ENCODE measurements around the gene TRPM4.

Gene TRPM4

DNA sequence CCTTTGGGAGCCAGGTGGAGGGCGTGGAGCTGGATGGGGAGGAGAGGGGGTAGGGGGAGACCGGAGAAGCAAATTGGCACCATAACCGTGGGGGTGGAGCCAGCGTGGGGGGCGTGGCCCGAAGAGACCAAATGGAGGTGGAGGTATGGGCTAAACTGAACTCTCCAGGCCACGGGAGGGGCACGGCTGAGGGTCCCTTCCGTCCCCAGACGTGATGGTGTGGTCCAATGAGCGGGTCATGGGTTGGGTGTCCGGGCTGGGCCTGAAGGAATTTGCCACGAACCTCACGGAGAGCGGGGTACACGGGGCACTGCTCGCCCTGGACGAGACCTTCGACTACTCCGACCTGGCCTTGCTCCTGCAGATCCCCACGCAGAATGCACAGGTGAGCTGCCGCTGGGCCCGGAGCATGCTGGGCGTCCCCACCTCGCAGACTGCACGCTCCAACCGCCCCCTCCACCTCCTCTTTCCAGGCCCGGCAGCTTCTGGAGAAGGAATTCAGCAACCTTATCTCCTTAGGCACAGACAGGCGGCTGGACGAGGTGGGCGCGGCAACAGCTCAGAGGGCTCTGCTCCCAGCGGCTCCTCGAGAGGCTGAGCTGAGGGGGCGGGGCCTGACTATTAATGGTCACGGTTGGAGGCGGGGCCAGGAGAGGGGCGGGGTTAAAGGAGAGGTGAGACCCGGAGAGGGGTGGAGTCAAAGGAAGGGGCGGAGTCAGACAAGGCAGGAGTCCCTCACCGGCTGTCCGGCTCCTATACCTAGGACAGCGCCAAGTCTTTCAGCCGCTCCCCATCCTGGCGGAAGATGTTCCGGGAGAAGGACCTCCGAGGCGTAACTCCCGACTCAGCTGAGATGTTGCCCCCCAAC is 8.6 kb upstream of the TRPM4 start:
- H3K36me3 ChIP-seq (ENCODE audit: control insufficient read depth, insufficient read depth, low read length), result no peaks in the 10 kb centered on the region
- no peaks in the 10 kb centered on the region; the same call in none of the 2 replicates for H3K27me3 ChIP-seq (replicated peaks; ENCODE audit: control insufficient read depth, insufficient read depth, low read length)
- TF ChIP-seq, protein P1, sequence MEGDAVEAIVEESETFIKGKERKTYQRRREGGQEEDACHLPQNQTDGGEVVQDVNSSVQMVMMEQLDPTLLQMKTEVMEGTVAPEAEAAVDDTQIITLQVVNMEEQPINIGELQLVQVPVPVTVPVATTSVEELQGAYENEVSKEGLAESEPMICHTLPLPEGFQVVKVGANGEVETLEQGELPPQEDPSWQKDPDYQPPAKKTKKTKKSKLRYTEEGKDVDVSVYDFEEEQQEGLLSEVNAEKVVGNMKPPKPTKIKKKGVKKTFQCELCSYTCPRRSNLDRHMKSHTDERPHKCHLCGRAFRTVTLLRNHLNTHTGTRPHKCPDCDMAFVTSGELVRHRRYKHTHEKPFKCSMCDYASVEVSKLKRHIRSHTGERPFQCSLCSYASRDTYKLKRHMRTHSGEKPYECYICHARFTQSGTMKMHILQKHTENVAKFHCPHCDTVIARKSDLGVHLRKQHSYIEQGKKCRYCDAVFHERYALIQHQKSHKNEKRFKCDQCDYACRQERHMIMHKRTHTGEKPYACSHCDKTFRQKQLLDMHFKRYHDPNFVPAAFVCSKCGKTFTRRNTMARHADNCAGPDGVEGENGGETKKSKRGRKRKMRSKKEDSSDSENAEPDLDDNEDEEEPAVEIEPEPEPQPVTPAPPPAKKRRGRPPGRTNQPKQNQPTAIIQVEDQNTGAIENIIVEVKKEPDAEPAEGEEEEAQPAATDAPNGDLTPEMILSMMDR (IDR thresholded peaks at IDR 0.05; ENCODE audit: insufficient read depth, low read length, poor library complexity, severe bottlenecking), result no peak
- peak; percentile 74 for DNase-seq (ENCODE audit: extremely low read depth, insufficient read length)
- H3K4me3 ChIP-seq (replicated peaks; ENCODE audit: low read depth, low read length), result no peak overlapping the region

DNA sequence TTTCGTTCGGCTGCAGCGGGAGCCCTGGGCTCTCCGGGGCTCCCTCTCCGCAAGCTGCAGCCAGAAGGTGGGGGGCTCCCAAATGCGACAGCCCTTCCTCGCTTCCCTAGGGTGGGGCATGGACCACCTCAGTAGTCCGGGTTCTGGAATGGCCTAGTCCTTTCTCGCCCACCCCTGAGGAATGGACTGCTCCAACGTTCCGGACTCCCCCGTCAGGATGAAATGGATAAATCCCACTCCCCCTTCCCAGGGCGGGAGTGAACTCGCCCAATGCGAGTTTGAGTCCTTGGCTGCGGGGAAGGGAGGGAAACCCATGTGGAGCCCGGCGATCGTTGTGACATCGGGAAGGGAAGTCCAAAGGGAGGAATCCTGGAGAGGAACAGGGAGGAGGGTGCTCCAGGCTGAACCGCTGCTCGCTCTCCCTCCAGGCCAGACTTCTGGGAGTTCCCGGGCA is 7.9 kb upstream of the TRPM4 start:
- Histone ChIP-seq H3K27me3 (replicated peaks; ENCODE audit: control insufficient read depth, insufficient read depth, low read length) (no peaks in the 10 kb centered on the region; the same call in none of the 2 replicates), H3K4me3 (replicated peaks; ENCODE audit: low read depth, low read length) (peak overlapping the region; percentile 43), H3K36me3 (ENCODE audit: control insufficient read depth, insufficient read depth, low read length) (no peaks in the 10 kb centered on the region)
- TF ChIP-seq, protein P1 (IDR thresholded peaks at IDR 0.05; ENCODE audit: insufficient read depth, low read length, poor library complexity, severe bottlenecking), result no peak
- no peak for DNase-seq (ENCODE audit: extremely low read depth, insufficient read length)

DNA sequence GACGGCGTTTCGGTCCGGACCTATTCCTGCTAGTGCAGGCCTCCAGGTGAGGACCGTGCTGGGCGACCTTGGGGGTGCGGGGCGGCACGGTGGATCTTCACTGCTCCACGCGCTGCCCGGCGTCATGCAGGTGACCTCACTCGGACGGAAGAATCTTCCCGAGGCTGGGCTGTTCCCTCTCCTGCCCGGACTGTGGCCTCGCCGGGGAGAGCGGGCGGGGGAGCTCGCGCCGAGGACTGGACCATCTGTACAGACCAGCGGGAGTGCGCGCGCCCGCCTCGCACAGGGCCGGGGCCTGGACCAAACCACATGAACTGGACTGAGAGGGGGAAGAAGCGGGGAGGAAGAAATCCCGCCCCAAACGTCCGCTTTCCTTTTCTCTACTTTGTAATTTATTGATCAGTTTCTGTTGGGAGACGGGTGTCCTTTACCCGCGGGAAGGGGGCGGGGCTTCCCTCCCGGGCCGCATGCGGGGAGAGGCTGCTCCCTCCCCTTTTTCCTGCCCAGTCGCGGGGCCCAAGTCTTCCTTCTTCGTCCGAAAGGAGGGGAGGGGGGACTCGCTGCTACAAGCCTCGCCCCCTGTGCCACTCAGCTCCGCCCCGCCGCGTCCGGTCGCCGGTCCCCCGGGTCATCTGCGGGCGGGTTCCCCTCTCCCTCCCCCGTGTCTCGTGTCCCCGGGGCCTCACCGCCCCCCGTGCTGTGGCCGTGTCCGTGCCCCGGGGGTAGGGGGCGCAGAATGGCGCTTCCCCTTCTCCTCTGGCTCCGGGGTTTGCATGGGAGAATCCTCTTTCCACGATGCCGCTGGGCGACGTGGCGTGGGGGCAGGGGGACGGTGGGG is 7.3 kb upstream of the TRPM4 start:
- DNase-seq (ENCODE audit: extremely low read depth, insufficient read length), result peak; percentile 68
- Histone ChIP-seq H3K4me3 (replicated peaks; ENCODE audit: low read depth, low read length) (peak overlapping the region; percentile 43), H3K36me3 (ENCODE audit: control insufficient read depth, insufficient read depth, low read length) (no peaks in the 10 kb centered on the region), H3K27me3 (replicated peaks; ENCODE audit: control insufficient read depth, insufficient read depth, low read length) (no peaks in the 10 kb centered on the region; the same call in none of the 2 replicates)
- TF ChIP-seq, protein P1 (IDR thresholded peaks at IDR 0.05; ENCODE audit: insufficient read depth, low read length, poor library complexity, severe bottlenecking), result no peak

DNA sequence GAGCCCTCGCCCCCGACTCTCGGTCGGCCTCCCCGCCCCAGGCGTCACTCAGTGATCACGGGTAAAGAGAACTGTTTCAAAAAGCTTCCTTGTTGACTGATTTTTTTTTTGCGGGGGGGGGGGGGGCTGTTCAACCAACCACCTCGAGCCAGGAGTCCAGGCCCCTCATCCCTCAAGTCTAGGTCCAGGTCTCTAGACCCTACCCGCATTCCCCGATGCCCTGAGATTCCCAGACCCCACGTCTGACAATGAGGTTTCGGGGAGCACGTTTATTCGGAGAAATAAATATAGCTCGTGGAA is 6.7 kb upstream of the TRPM4 start:
- H3K4me3 ChIP-seq (replicated peaks; ENCODE audit: low read depth, low read length), result no peak overlapping the region
- TF ChIP-seq, protein P1 (IDR thresholded peaks at IDR 0.05; ENCODE audit: insufficient read depth, low read length, poor library complexity, severe bottlenecking), result no peak
- no peaks in the 10 kb centered on the region; the same call in none of the 2 replicates for H3K27me3 ChIP-seq (replicated peaks; ENCODE audit: control insufficient read depth, insufficient read depth, low read length)
- no peaks in the 10 kb centered on the region for H3K36me3 ChIP-seq (ENCODE audit: control insufficient read depth, insufficient read depth, low read length)
- no peak for DNase-seq (ENCODE audit: extremely low read depth, insufficient read length)

DNA sequence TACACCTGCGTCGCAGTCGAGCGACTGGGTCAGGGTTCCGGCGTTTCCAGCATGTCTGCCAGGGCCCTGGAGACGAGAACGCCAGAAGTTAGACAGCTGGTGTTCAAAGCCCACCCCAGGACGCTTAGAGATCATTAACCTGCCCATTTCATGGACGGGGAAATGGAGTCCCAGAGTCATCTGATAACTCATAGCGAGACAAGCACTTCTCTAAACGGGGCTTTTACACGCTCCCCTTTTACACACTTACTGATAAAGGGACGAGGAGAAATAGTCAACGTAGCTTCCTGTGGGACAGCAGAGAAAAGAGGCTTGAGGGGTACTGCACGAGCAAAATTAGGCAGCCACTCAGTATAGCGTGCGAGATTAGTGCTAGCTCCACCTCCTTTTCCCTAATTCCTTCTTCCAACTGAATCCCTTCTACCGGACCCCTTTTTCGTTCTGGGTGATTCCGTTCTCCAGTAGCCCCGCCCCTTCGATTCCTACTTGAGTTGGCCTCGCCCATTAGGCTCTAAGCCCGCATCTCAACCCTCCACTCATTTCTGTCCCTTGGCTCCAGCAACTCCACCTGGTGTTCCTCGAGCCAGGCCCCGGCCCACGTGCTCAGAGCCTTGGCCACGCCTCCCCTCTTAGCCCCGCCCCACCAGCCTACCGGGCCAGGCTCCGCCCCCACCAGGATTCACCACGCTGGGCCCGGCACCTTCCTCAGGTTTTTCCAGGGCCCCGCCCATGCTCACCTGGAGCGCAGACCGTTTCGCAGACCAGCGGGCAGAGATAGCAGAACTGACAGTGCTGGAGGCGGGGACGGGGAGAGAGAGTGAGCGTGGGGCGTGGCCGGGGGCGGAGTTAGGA is 6.1 kb upstream of the TRPM4 start:
- DNase-seq (ENCODE audit: extremely low read depth, insufficient read length), result no peak
- Histone ChIP-seq H3K27me3 (replicated peaks; ENCODE audit: control insufficient read depth, insufficient read depth, low read length) (no peaks in the 10 kb centered on the region; the same call in none of the 2 replicates), H3K36me3 (ENCODE audit: control insufficient read depth, insufficient read depth, low read length) (no peaks in the 10 kb centered on the region), H3K4me3 (replicated peaks; ENCODE audit: low read depth, low read length) (no peak overlapping the region)
- TF ChIP-seq, protein P1 (IDR thresholded peaks at IDR 0.05; ENCODE audit: insufficient read depth, low read length, poor library complexity, severe bottlenecking), result no peak

Data from GM06990 (cell line).